Measurements from ENCODE around the gene EPS8L2. TPM values are rescaled to one million over a fixed set of nuclear protein-coding genes. Genes with fewer than 3 reads are reported as not detected.
A peak's percentile ranks its signal among the peaks of the same experiment; 100 is the strongest.

EPS8L2 gene
- total and polyA plus RNA-seq, 2 of the 13 experiments (the other 11 are each of a cell fraction or from before 2014, with no cell fraction given) = 89.3 to 416 TPM

DNA sequence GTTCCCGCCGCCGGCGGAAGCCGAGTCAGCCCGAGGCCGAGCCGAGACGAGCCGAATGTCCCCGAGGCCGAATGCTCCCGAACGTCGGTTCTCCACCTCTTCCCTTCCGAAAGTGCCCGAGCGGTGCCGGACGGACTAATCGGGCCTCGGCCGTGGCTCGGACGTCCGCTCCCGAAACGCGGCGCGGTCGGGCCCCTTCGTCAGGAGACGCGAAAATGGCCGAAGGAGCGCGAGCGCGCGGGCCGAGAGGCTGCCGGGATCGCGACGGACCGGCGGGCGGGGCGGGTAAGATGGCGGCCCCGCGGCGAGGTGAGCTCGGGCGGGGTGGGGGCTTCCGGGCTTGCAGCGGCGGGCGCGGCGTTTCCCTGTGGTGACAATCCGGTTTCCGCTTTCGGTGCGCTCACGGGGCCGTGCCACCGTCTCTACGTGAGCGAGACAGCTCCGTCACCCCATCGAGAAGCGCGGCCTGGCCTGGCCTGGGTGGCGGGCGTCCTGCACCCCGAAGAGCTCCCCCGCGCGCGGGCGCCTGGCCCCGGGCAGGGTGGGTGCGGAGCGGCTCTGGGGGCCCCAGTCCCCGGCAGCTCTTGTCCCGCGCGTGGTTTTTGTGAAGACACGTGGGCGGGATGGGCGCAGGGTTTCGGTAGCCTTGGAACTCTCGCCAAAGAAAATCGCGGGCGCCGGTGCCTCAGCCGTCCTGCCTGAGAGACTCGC is 10.3 kb upstream of the EPS8L2 start, which contains the start of gene TMEM80 (continued):
- TF ChIP-seq ZHX1 (CRISPR knock-in tag; IDR thresholded peaks at IDR 0.05; ENCODE audit: low read depth) = peak; percentile 80
- peak; percentile 28 for TF ChIP-seq ZNF883 (CRISPR knock-in tag; IDR thresholded peaks at IDR 0.05; ENCODE audit: not compliant biosample characterization)
- TF ChIP-seq CAMTA2 (CRISPR knock-in tag; IDR thresholded peaks at IDR 0.05; ENCODE audit: borderline replicate concordance) = no peak
- no peak for TF ChIP-seq ZNF782 (CRISPR knock-in tag; IDR thresholded peaks at IDR 0.05; ENCODE audit: borderline replicate concordance)
- peak; percentile 39; the same call in 1 of the 2 replicates for TF ChIP-seq ZNF441 (CRISPR knock-in tag; IDR thresholded peaks at IDR 0.05; ENCODE audit: borderline replicate concordance)
- TF ChIP-seq, protein P1, sequence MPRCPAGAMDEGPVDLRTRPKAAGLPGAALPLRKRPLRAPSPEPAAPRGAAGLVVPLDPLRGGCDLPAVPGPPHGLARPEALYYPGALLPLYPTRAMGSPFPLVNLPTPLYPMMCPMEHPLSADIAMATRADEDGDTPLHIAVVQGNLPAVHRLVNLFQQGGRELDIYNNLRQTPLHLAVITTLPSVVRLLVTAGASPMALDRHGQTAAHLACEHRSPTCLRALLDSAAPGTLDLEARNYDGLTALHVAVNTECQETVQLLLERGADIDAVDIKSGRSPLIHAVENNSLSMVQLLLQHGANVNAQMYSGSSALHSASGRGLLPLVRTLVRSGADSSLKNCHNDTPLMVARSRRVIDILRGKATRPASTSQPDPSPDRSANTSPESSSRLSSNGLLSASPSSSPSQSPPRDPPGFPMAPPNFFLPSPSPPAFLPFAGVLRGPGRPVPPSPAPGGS (CRISPR knock-in tag; IDR thresholded peaks at IDR 0.05) = peak; percentile 30; the same call in 1 of the 2 replicates
- peak; percentile 80 for TF ChIP-seq UBTF (CRISPR knock-in tag; IDR thresholded peaks at IDR 0.05)
- TF ChIP-seq, protein P2, sequence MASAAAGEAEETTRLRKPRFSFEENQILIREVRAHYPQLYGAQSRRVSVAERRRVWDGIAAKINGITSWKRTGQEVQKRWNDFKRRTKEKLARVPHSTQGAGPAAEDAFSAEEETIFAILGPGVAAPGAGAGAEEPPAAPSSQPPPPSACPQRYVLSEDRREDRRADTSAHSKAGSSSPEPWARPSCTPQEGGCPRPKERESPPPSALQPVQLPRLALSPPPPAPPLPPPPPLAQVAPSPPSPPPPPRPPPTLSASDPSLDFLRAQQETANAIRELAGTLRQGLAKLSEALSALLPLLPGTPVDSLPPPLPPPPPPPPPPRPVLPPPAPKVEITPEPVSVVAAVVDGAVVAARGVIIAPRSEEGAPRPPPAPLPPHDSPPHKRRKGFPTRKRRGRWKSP (CRISPR knock-in tag; IDR thresholded peaks at IDR 0.05) = peak; percentile 51; the same call in 1 of the 2 replicates
- peak; percentile 100 for TF ChIP-seq AKAP8 (CRISPR knock-in tag; IDR thresholded peaks at IDR 0.05)
- TF ChIP-seq, protein P3, sequence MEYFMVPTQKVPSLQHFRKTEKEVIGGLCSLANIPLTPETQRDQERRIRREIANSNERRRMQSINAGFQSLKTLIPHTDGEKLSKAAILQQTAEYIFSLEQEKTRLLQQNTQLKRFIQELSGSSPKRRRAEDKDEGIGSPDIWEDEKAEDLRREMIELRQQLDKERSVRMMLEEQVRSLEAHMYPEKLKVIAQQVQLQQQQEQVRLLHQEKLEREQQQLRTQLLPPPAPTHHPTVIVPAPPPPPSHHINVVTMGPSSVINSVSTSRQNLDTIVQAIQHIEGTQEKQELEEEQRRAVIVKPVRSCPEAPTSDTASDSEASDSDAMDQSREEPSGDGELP (IDR thresholded peaks at IDR 0.05; ENCODE audit: borderline replicate concordance, low read depth) = peak; percentile 10; the same call in 1 of the 2 replicates
- TF ChIP-seq, protein P4, sequence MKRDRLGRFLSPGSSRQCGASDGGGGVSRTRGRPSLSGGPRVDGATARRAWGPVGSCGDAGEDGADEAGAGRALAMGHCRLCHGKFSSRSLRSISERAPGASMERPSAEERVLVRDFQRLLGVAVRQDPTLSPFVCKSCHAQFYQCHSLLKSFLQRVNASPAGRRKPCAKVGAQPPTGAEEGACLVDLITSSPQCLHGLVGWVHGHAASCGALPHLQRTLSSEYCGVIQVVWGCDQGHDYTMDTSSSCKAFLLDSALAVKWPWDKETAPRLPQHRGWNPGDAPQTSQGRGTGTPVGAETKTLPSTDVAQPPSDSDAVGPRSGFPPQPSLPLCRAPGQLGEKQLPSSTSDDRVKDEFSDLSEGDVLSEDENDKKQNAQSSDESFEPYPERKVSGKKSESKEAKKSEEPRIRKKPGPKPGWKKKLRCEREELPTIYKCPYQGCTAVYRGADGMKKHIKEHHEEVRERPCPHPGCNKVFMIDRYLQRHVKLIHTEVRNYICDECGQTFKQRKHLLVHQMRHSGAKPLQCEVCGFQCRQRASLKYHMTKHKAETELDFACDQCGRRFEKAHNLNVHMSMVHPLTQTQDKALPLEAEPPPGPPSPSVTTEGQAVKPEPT (CRISPR knock-in tag; IDR thresholded peaks at IDR 0.05; ENCODE audit: low read depth) = no peak
- TF ChIP-seq ZNF160 (CRISPR knock-in tag; IDR thresholded peaks at IDR 0.05) = 0 out of 2 replicates have a peak, but pooled peaks have one; percentile 20
- TF ChIP-seq CBFB (CRISPR knock-in tag; IDR thresholded peaks at IDR 0.05) = peak; percentile 82
- TF ChIP-seq ZNF552 (CRISPR knock-in tag; IDR thresholded peaks at IDR 0.05; ENCODE audit: borderline replicate concordance) = 0 out of 2 replicates have a peak, but pooled peaks have one; percentile 57
- peak; percentile 42 for TF ChIP-seq ASH2L (IDR thresholded peaks at IDR 0.05; ENCODE audit: insufficient read length, low read depth, low read length)
- TF ChIP-seq ZNF337 (CRISPR knock-in tag; IDR thresholded peaks at IDR 0.05; ENCODE audit: borderline replicate concordance, low read depth) = peak; percentile 13; the same call in 1 of the 2 replicates
- TF ChIP-seq ZNF703 (CRISPR knock-in tag; IDR thresholded peaks at IDR 0.05; ENCODE audit: borderline replicate concordance) = 0 out of 2 replicates have a peak, but pooled peaks have one; percentile 27

Data from HepG2 (cell line).